Omental fat pad (tissue), 4 donors: ENCODE measurements around the gene OR5B17. TPM values are rescaled to one million over a fixed set of nuclear protein-coding genes. Genes with fewer than 3 reads are reported as not detected.

Source experiments
- ATAC-seq: fragments of 150-250 bp; one replicate; pipeline ENCODE4 v1.9.1; 2016; ENCODE audit warnings: mild to moderate bottlenecking, moderate library complexity; ENCODE audit not compliant: low FRiP score
- DNase-seq: peaks from one replicate; pipeline ENCODE4 v3.0.0-alpha.2; 2019; ENCODE audit warnings: low spot score
- CTCF ChIP-seq, 3 donors: fragments of 450-650 bp; IDR thresholded peaks; one replicate each; pipeline ENCODE4 v1.5.1; 2016 to 2017; ENCODE audit warnings: antibody characterized with exemption in 3 of 3, mild to moderate bottlenecking in 3 of 3, moderate library complexity in 2 of 3
- total RNA-seq, 4 donors: library from RNA; depleted of rRNA; stranded (reverse); fragments of >200 nt; gene quantifications; one replicate each; pipeline ENCODE4 v1.1.0, GENCODE V29; 2016

Gene OR5B17
- total RNA-seq, 4 donors from 2014 or later, result not detected

GRCh38 chr11:58390551-58391063 is 31.7 kb upstream of the OR5B17 start:
- DNase-seq, result no peak
- no peak for ATAC-seq
- TF ChIP-seq CTCF (IDR thresholded peaks at IDR 0.05), result no peak

- ATAC-seq, result no peak
- no peak for DNase-seq
- TF ChIP-seq CTCF (IDR thresholded peaks at IDR 0.05), result no peak
Measured at GRCh38 chr11:58354727-58355126, 4.1 kb downstream of the OR5B17 start.

- DNase-seq (no peak), ATAC-seq (no peak)
- TF ChIP-seq CTCF (IDR thresholded peaks at IDR 0.05), result no peak
Measured at GRCh38 chr11:58345204-58345603, 13.7 kb downstream of the OR5B17 start.

GRCh38 chr11:58334708-58335107 is 24.2 kb downstream of the OR5B17 start:
- TF ChIP-seq CTCF (IDR thresholded peaks at IDR 0.05), result no peak
- DNase-seq (no peak), ATAC-seq (no peak)

GRCh38 chr11:58330861-58331260 is 28.0 kb downstream of the OR5B17 start:
- no peak for DNase-seq
- no peak for ATAC-seq
- no peak for TF ChIP-seq CTCF (IDR thresholded peaks at IDR 0.05)

GRCh38 chr11:58318532-58318931 is 40.3 kb downstream of the OR5B17 start:
- TF ChIP-seq CTCF (IDR thresholded peaks at IDR 0.05), result no peak
- no peak for DNase-seq
- ATAC-seq, result no peak

GRCh38 chr11:58316142-58316541 is 42.7 kb downstream of the OR5B17 start:
- no peak for TF ChIP-seq CTCF (IDR thresholded peaks at IDR 0.05)
- DNase-seq, result no peak
- ATAC-seq, result no peak

Other genes with a start within 250 kb of the OR5B17 start
- gene OR9I1, start 233.5 kb downstream of the OR5B17 start, total RNA-seq, result not detected
- gene OR9Q2, start 170.0 kb downstream of the OR5B17 start, total RNA-seq, result not detected
- gene OR1S2, start 154.9 kb downstream of the OR5B17 start, total RNA-seq, result not detected
- gene OR1S1, start 146.3 kb downstream of the OR5B17 start, total RNA-seq, result not detected
- not detected for gene OR10Q1, start 130.2 kb downstream of the OR5B17 start, total RNA-seq
- not detected for gene OR10W1, start 90.8 kb downstream of the OR5B17 start, total RNA-seq
- not detected for gene OR5B3, start 47.8 kb upstream of the OR5B17 start, total RNA-seq
- gene OR5B2, start 69.1 kb upstream of the OR5B17 start, total RNA-seq, result not detected
- not detected for gene OR5B12, start 83.2 kb upstream of the OR5B17 start, total RNA-seq
- gene OR5B21, start 149.0 kb upstream of the OR5B17 start, total RNA-seq, result not detected
- gene LPXN, start 216.8 kb upstream of the OR5B17 start, total RNA-seq, result 10 to 100 TPM in 3 of 4 donors, 1 to 10 TPM in 1; 9.8 to 40.7 (median 15.1) TPM
- 10 to 100 TPM; 40.9 to 49.8 (median 46.6) TPM for gene ZFP91, start 220.0 kb upstream of the OR5B17 start, total RNA-seq